ENCODE data around the gene PIEZO2.

Gene PIEZO2

GRCh38 chr18:11024928-11025669, 124.3 kb downstream of the PIEZO2 start:
- DNase-seq: no peak

- DNase-seq: no peak
Measured at GRCh38 chr18:11021477-11021876, 127.9 kb downstream of the PIEZO2 start.

- DNase-seq: no peak
Measured at GRCh38 chr18:11020877-11021414, 128.4 kb downstream of the PIEZO2 start.

GRCh38 chr18:11020161-11020853, 129.1 kb downstream of the PIEZO2 start:
- DNase-seq: no peak

GRCh38 chr18:11019295-11020105, 129.9 kb downstream of the PIEZO2 start:
- no peak for DNase-seq

- DNase-seq: no peak
Measured at GRCh38 chr18:11009869-11010268, 139.5 kb downstream of the PIEZO2 start.

- no peak for DNase-seq
Measured at GRCh38 chr18:11009147-11009546, 140.2 kb downstream of the PIEZO2 start.

- DNase-seq: no peak
Measured at GRCh38 chr18:11008505-11008904, 140.9 kb downstream of the PIEZO2 start.

GRCh38 chr18:11005528-11005927, 143.8 kb downstream of the PIEZO2 start:
- no peak for DNase-seq

GRCh38 chr18:11004951-11005350, 144.4 kb downstream of the PIEZO2 start:
- DNase-seq: peak; percentile 5

- DNase-seq: no peak
Measured at GRCh38 chr18:11004294-11004693, 145.1 kb downstream of the PIEZO2 start.

- no peak for DNase-seq
Measured at GRCh38 chr18:11002796-11003195, 146.6 kb downstream of the PIEZO2 start.

GRCh38 chr18:11002277-11002676, 147.1 kb downstream of the PIEZO2 start:
- no peak for DNase-seq

GRCh38 chr18:11000071-11000470, 149.3 kb downstream of the PIEZO2 start:
- no peak for DNase-seq

GRCh38 chr18:10997885-10998284, 151.5 kb downstream of the PIEZO2 start:
- DNase-seq: no peak

GRCh38 chr18:10995550-10995949, 153.8 kb downstream of the PIEZO2 start:
- no peak for DNase-seq

GRCh38 chr18:10989486-10989885, 159.9 kb downstream of the PIEZO2 start:
- no peak for DNase-seq

- no peak for DNase-seq
Measured at GRCh38 chr18:10985689-10986088, 163.7 kb downstream of the PIEZO2 start.

GRCh38 chr18:10979411-10979810, 170.0 kb downstream of the PIEZO2 start:
- no peak for DNase-seq

- DNase-seq: no peak
Measured at GRCh38 chr18:10977042-10977441, 172.3 kb downstream of the PIEZO2 start.

- DNase-seq: no peak
Measured at GRCh38 chr18:10973567-10974203, 175.7 kb downstream of the PIEZO2 start.

GRCh38 chr18:10971717-10972116, 177.7 kb downstream of the PIEZO2 start:
- DNase-seq: no peak

- DNase-seq: peak; percentile 63
Measured at GRCh38 chr18:10965119-10965518, 184.2 kb downstream of the PIEZO2 start.
